Retinal pigment epithelial cell (primary cell): ENCODE data around the gene EID3.

Experiments used
- DNase-seq: peaks from one replicate; pipeline ENCODE4 v3.0.0-alpha.2; 2010; ENCODE audit warnings: low read depth
- H3K4me3 ChIP-seq: 2 replicates; pipeline ENCODE4 v1.5.1; 2011; ENCODE audit warnings: mild to moderate bottlenecking, low read length, control low read depth, moderate library complexity
- CTCF ChIP-seq: conservative IDR thresholded peaks from 2 replicates; pipeline ENCODE4 v1.5.1; 2011; ENCODE audit warnings: low read depth, low read length, control low read depth, inconsistent platforms

Gene EID3

DNA sequence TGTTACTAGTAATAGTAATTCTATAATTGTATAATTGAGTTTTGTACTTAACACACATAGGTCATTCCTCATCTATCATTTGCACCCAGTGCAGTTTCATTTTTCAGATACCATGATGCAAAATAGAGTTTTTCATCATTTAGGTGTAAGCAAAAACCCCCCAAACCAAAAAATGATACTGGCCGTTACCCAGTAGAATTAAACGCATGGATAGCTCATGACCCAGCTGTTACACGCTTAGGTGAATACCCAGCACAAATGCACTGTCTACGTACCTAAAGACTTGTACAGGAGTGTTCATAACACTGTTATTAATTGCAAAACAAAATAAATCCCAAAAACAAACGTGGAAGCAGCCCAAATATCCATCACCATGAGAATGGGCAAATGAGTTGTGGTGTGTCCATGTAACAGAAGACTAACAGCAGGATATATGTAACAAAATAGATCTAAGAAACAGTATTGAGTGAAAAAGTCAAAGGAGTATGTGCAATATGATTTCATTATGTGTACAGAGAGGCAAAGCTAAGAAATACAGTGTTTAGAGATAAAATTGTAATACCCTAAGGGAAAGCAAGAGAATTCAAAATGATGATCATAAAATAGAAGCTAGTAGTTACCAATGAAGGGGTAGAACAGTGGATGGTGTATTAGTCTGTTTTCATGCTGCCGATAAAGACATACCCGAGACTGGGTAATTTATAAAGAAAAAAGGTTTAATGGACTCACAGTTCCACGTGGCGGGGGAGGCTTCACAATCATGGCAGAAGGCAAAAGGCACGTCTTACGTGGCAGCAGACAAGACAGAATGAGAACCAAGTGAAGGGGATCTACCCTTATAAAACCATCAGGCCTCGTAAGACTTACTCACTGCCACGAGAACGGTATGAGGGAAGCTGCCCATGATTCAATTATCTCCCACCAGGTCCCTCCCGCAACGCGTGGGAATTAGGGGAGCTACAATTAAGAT lies 49.8 kb downstream of the EID3 start:
- TF ChIP-seq CTCF: no peak
- DNase-seq: no peak
- H3K4me3 ChIP-seq: no peak overlapping the region

GRCh38 chr12:104354167-104354867 lies 50.8 kb downstream of the EID3 start:
- H3K4me3 ChIP-seq: no peak overlapping the region
- no peak for DNase-seq
- TF ChIP-seq CTCF: no peak
